Neural cell (in vitro differentiated cells): ENCODE measurements around the gene LAMP1.

Source experiments
- CTCF ChIP-seq: fragments of 450-650 bp; IDR thresholded peaks from 2 replicates; pipeline ENCODE4 v1.5.1; 2014; ENCODE audit warnings: antibody characterized with exemption, mild to moderate bottlenecking, moderate library complexity; ENCODE audit not compliant: poor library complexity, severe bottlenecking
- EZH2 ChIP-seq: fragments of 200-600, 300-800 bp; shearing (Covaris generic), sonication (generic); IDR thresholded peaks from 2 replicates; pipeline ENCODE4 v1.6.1; 2014; ENCODE audit warnings: antibody characterized with exemption, low read length, borderline replicate concordance, mild to moderate bottlenecking; ENCODE audit not compliant: insufficient read depth, poor library complexity, severe bottlenecking
- MXI1 ChIP-seq: fragments of 450-650 bp; conservative IDR thresholded peaks from 2 replicates; pipeline ENCODE4 v1.6.1; 2014; ENCODE audit warnings: antibody characterized with exemption, mild to moderate bottlenecking; ENCODE audit not compliant: poor library complexity, severe bottlenecking
- POLR2AphosphoS5 ChIP-seq: IDR thresholded peaks from 2 replicates; pipeline ENCODE4 v1.6.1; 2012

DNA sequence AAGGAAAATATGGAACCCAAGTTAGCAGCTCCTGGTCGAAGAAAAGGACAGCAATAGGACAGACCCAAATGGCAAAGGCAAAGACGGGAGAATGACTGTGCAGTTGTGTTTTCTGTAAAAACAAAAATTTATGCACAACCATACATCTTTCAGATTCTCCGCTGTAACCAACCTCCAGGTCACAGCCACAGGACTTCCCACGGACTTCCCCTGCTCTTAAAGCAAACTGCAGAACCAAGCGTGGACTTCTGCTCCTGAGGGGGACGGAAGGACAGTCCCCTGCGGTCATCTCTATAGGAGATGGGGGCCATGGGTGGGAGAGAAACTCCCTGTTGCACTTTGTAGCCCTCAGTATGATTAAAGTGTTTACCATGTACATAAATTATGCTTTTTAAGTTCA, 64.4 kb downstream of the LAMP1 start:
- TF ChIP-seq EZH2 (no peak), POLR2AphosphoS5 (no peak), MXI1 (no peak), CTCF (no peak)
